ENCODE data around the gene CMIP. TPM values are rescaled to one million over a fixed set of nuclear protein-coding genes. Genes with fewer than 3 reads are reported as not detected.

CMIP gene
- total RNA-seq, 1 experiment from 2014 or later, result 63.7 TPM

- no peak for TF ChIP-seq FOXK1 (CRISPR knock-in tag; IDR thresholded peaks at IDR 0.05)
These were observed 169.6 kb downstream of the CMIP start (continued) for GRCh38 chr16:81614171-81614570.

GRCh38 chr16:81614654-81615359 is 170.2 kb downstream of the CMIP start:
- CTCF ChIA-PET, result no interaction called here
- H3K9me3 Mint-ChIP-seq, result no peaks in the 10 kb centered on the region
- POLR2A ChIA-PET, result no interaction called here

GRCh38 chr16:81615411-81615810 is 170.8 kb downstream of the CMIP start:
- Mint-ChIP-seq H3K27me3 (ENCODE audit: low read depth) (no peaks in the 10 kb centered on the region), H3K27ac (no peak overlapping the region), H3K36me3 (peaks cover 21% of the 10 kb centered on the region), H3K4me3 (no peak overlapping the region), H3K4me1 (no peaks in the 10 kb centered on the region), H3K9me3 (no peaks in the 10 kb centered on the region)
- DNase-seq (ENCODE audit: low spot score), result no peak
- CTCF ChIA-PET, result interaction anchor here (0.6 to 0.7 kb wide), 2 partner anchors 82 to 235 kb away, joined by 5 to 6 read pairs; no protein-coding TSS in a partner anchor
- no peak for ATAC-seq
- POLR2A ChIA-PET, result no interaction called here
- no peak for TF ChIP-seq ATF1 (CRISPR knock-in tag; IDR thresholded peaks at IDR 0.05)
- TF ChIP-seq NR1H2 (CRISPR knock-in tag; IDR thresholded peaks at IDR 0.05), result no peak
- no peak for TF ChIP-seq ZNF512 (CRISPR knock-in tag; IDR thresholded peaks at IDR 0.05; ENCODE audit: borderline replicate concordance)
- no peak for TF ChIP-seq PRDM15 (CRISPR knock-in tag; IDR thresholded peaks at IDR 0.05)
- no peak for TF ChIP-seq RORB (CRISPR knock-in tag; IDR thresholded peaks at IDR 0.05)
- TF ChIP-seq AR (CRISPR knock-in tag; IDR thresholded peaks at IDR 0.05), result no peak
- TF ChIP-seq SMAD4 (CRISPR knock-in tag; IDR thresholded peaks at IDR 0.05), result no peak
- no peak for TF ChIP-seq PRRX2 (CRISPR knock-in tag; IDR thresholded peaks at IDR 0.05)
- no peak for TF ChIP-seq STAT6 (CRISPR knock-in tag; conservative IDR thresholded peaks at IDR 0.05; ENCODE audit: low read depth)
- TF ChIP-seq MAX (CRISPR knock-in tag; IDR thresholded peaks at IDR 0.05), result no peak
- TF ChIP-seq SOX15 (CRISPR knock-in tag; IDR thresholded peaks at IDR 0.05), result no peak
- no peak for TF ChIP-seq ERG (CRISPR knock-in tag; IDR thresholded peaks at IDR 0.05)
- TF ChIP-seq SP1 (CRISPR knock-in tag; conservative IDR thresholded peaks at IDR 0.05), result no peak
- TF ChIP-seq ZNF532 (CRISPR knock-in tag; IDR thresholded peaks at IDR 0.05; ENCODE audit: borderline replicate concordance), result no peak

More at GRCh38 chr16:81614654-81615359, 170.2 kb downstream of the CMIP start:
- no peak for ATAC-seq
- H3K4me1 Mint-ChIP-seq, result no peaks in the 10 kb centered on the region
- no peak for DNase-seq (ENCODE audit: low spot score)
- no peak overlapping the region for H3K27ac Mint-ChIP-seq
- H3K27me3 Mint-ChIP-seq (ENCODE audit: low read depth), result no peaks in the 10 kb centered on the region
- peaks cover 21% of the 10 kb centered on the region for H3K36me3 Mint-ChIP-seq
- TF ChIP-seq MXD4 (CRISPR knock-in tag; IDR thresholded peaks at IDR 0.05; ENCODE audit: borderline replicate concordance), result no peak
- TF ChIP-seq NFE2L1 (CRISPR knock-in tag; IDR thresholded peaks at IDR 0.05), result 0 out of 2 replicates have a peak, but pooled peaks have one; percentile 20
- no peak overlapping the region for H3K4me3 Mint-ChIP-seq

Data from WTC11 (cell line).